Kidney glomerular epithelial cell (primary cell): Measurements from ENCODE around the gene SEPTIN8.

Experiments
- DNase-seq: peaks from one replicate; lab custom pipeline; 2025; lab: John Stamatoyannopoulos, UW

Gene SEPTIN8

GRCh38 chr5:132747616-132748440, 29.2 kb downstream of the SEPTIN8 start:
- DNase-seq, result no peak

- peak; percentile 34 for DNase-seq
These were observed 30.0 kb downstream of the SEPTIN8 start, which contains the start of gene CCNI2 for GRCh38 chr5:132746954-132747615. Gene CCNI2 (plus strand): TSS chr5:132747426. CDS start chr5:132747496, 70 bp downstream.

DNA sequence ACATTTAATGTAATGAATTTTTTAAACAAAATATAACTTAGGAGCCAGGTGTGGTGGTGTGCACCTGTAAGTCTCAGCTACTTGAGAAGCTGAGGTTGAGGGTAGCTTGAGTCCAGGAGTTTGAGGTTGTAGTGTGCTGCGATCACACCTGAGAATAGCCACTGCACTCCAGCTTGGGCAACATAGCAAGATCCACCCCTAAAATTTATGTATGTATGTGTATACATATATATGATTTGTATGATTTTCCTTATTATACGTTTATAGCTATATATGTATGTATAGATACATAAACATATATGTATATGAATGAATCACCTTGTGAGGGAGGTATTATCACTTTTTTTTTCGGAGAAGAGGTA, 30.5 kb downstream of the SEPTIN8 start:
- DNase-seq, result no peak

- DNase-seq, result no peak
These were observed 32.4 kb downstream of the SEPTIN8 start for GRCh38 chr5:132744659-132745058.

DNA sequence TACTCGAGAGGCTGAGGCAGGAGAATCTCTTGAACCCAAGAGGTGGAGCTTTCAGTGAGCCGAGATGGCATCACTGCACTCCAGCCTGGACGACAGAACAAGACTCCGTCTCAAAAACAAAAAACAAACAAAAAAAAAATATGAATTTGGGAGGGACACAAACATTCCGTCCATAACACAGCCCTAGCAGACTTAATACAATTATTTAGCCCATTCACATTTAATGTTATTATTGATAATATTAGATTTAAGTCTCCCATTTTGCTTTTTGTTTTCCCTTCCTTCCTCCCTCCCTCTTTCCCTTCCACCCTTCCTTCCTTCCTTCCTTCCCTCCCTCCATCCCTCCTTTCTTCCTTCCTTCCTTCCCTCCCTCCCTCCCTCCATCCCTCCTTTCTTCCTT, 34.4 kb downstream of the SEPTIN8 start:
- DNase-seq, result no peak

DNA sequence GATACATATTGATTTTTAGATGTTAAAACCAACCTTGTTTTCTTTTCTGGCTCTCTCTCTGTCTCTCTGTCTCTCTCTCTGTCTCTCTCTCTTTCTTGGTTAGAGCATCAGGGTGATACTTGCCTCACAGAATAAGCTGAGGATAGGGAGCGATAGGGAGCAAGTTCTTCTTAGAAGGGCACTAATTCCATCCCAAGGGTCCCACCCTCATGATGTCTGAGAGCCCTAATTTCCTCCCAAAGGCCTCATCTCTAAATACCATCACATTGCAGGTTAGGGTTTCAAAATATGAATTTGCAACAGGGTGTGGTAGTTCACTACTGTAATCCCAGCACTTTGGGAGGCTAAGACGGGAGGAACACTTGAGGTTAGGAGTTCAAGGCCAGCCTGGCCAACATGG, 34.9 kb downstream of the SEPTIN8 start:
- no peak for DNase-seq

GRCh38 chr5:132739232-132739631, 37.8 kb downstream of the SEPTIN8 start:
- no peak for DNase-seq

- no peak for DNase-seq
These were observed 38.9 kb downstream of the SEPTIN8 start for GRCh38 chr5:132737982-132738681.

DNA sequence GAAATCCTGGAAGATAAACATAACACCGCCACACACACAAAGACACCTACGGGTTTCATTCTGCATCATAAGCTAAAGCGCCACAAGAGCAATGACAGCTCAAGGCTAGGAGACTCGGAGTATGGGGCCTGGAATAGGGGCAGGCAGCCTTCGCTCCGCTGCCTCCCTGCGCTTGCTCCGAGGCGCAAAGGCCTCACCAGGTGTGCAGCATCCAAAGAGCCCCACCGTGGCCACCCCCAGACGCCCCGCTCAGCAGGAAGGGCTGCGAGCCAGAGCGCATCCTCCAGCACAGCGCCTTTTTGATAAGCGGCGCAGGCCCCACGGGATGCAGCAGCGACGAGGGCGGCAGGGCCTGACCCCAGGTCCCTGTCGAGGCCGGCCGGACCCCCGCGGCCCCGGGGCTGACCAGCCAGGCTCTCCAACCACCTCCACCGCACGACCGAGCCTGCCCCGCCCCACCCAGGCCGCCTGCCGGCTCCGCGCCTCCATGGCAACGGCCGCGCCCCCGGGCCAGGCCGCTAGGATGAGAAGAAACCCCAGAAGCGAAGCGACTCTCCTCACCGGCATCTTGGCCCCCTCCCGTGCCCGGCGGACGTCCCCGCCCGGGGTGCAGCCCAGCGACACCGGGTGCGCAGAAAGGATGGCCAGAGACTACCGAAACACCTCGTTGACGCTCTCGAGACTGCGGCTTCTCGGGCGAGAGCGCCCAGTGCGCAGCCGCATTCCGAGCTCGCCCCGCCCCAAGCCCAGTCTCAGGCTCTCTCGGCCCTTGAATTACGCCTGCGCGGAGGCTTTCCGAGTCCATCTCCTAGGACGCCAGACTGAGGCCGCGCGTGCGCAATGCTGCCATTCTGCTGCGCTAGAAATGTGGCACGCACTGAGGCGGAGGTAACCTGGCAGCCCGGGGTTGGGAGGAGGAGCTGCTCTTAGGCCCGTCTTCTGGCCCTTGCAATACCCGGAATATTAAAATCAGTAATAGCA, 39.9 kb downstream of the SEPTIN8 start, which contains the start of gene KIF3A:
TSS of gene KIF3A (minus strand) at position 694 of the 981 bp plus-strand sequence. CDS start at position 567, 127 bp downstream.
- peak; percentile 95 for DNase-seq

DNA sequence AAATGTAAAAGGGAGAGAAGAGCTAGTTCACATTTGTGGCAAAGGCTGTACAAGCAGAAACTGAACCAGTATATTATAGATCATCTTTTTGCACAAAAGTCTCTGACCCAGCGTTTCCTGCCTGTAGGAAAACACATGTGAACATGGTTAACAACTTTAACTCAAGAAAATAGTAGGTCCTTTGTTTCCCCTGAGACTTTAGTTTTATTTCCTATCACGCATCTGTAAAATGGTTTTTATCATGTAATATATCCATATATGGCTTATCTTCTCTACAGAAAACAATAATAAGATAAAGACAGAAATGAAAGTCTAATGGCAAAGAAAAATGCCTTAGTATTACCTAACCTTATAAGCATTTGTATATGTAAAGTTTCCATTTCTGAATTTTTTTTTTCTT, 42.4 kb downstream of the SEPTIN8 start:
- no peak for DNase-seq

DNA sequence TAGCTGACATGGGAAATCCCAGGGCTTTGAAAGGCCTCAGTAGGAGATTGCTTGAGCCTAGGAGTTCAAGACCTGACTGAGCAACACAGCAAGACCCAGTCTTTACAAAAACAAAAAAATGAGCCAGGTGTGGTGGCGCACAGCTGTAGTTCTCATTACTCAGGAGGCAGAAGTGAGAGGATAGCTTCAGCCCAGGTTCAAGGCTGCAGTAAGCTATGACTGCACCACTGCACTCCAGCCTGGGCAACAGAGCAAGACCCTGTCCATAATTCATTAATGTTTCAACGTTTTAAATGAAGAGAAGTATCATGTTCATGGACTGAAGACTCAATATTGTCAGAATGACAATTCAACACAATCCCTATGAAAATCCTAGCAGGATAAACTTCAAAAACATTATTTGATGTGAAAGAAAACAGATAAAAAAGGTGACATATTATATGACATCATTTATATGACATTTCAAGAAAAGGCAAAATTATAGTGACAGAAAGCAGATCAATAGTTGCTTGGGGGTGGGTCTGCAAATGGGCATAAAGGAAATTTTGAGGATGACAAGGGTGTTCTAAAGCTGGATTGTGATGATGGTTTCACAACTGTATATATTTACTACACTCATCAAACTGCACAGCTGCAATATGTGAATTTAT, 43.4 kb downstream of the SEPTIN8 start:
- no peak for DNase-seq

DNA sequence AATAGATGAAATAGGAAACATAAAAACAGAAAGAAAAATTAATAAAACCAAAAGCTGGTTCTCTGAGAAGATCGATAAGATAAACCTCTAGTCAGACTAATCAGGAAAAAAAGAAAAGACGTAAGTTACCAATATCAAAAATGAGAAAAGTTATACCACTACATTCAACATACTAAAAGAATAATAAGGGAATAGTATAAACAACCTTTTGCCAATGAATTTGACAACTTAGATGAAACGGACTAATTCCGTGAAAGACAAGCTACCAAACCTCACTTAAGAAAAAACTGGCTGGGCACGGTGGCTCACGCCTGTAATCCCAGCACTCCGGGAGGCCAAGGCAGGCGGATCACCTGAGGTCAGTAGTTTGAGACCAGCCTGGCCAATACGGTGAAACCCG, 47.1 kb downstream of the SEPTIN8 start:
- no peak for DNase-seq

GRCh38 chr5:132725745-132726144, 51.3 kb downstream of the SEPTIN8 start:
- no peak for DNase-seq

GRCh38 chr5:132718544-132719312, 58.3 kb downstream of the SEPTIN8 start:
- DNase-seq, result no peak

DNA sequence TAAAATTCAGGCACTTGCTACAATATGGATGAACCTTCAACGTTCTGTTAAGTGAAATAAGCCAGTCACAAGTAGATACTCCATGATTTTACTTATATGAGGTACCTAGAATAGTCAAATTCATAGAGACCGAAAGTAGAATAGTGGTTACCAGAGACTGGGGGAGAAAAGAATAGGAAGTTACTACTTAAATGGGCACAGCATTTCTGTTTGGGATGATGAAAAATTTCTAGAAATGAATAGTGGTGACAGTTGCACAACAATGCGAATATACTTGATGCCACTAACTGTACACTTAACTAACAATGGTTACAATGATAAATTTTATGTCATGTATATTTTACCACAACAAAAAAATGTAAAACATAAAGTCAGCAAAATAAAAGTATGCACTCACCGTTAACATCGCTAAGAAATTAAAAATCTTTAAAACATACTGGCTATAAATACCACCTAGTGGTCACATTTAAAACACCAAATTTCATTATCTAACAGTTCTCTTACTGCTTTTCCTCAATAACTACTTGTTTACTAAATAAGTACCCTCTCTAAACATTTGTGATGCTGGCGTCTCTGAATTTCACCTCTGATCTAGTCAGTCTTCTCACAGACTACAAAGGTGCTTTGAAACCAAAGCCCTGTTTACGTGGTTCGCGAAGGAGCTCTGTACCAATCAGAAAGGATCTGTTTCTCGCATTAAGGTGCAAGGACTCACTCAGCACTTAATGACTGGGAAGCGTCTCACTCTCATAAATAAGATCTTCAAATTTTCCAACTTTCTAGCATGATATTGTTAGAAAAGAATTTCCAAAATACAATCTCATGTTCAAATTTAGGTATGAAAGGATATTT, 62.4 kb downstream of the SEPTIN8 start:
- DNase-seq, result peak; percentile 11

DNA sequence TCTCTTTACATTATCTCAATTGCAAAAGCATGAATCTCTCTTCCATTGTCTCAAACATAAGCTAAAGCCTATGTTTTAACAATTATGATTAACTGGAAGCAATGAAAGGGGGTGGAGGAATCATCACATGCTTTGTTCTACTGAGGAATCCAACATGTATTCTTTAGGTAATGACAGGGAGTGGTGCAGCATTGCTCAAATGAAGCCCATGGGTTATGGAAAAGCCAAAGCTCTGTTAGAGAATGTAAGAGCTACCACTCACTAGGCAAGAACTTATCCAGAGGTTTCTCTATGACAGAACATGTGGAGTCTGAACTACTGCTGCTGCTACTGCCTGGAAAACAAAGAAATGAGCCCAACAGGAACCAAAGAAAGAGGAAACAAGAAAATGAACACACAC, 68.4 kb downstream of the SEPTIN8 start:
- DNase-seq, result no peak

- peak; percentile 43 for DNase-seq
These were observed 72.2 kb downstream of the SEPTIN8 start for GRCh38 chr5:132704875-132705274.
